Ishikawa (cell line): ENCODE data around the gene SEMA6B.

Experiments used
- EP300 ChIP-seq: IDR thresholded peaks from 2 replicates; pipeline ENCODE4 v1.6.1; 2012; ENCODE audit warnings: borderline replicate concordance
- NFIC ChIP-seq: IDR thresholded peaks from 2 replicates; pipeline ENCODE4 v1.6.1; 2012
- RAD21 ChIP-seq: IDR thresholded peaks from 2 replicates; pipeline ENCODE4 v1.6.1; 2012; ENCODE audit warnings: low read depth
- TAF1 ChIP-seq: IDR thresholded peaks from 2 replicates; pipeline ENCODE4 v1.6.1; 2012; ENCODE audit warnings: low read depth, mild to moderate bottlenecking
- YY1 ChIP-seq: IDR thresholded peaks from 2 replicates; pipeline ENCODE4 v1.6.1; 2012; ENCODE audit warnings: low read depth
- TF ChIP-seq, protein P1 (sequence below): IDR thresholded peaks from 2 replicates; pipeline ENCODE4 v1.6.1; 2012

DNA sequence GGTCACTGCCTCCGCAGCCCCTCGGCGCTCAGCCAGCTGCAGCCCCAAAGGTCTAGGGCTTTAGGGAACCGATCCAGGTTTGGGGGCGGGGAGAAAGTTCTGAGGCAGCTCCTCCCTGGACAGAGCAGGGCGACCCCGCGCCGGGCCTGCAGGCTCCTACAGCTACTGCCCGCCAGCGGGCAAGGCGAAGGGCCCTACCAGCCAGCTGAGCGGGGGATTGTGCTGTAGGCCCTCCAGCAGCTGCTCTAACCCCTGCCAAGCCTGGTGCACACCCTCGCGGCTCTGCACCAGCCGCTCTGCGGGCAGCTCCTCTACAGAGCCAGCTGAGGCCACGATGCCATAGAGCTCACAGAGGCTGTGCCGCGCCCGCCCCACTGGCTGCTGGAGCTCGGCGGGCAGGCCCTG is 55.2 kb downstream of the SEMA6B start:
- TF ChIP-seq YY1 (no peak), TAF1 (no peak), NFIC (no peak), EP300 (no peak), RAD21 (no peak)
- TF ChIP-seq, protein P1, sequence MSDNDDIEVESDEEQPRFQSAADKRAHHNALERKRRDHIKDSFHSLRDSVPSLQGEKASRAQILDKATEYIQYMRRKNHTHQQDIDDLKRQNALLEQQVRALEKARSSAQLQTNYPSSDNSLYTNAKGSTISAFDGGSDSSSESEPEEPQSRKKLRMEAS: no peak
